ENCODE results near the gene ATP13A2. TPM values are rescaled to one million over a fixed set of nuclear protein-coding genes. Genes with fewer than 3 reads are reported as not detected.

Gene ATP13A2
- total RNA-seq, 2 experiments from 2014 or later, result 49.2 to 52.9 TPM

GRCh38 chr1:17023102-17023501 lies 11.4 kb upstream of the ATP13A2 start:
- peaks cover 39% of the 10 kb centered on the region for H3K36me3 Mint-ChIP-seq
- no peak overlapping the region for H3K27ac Mint-ChIP-seq
- DNase-seq (no peak), ATAC-seq (no peak)
- H3K4me1 Mint-ChIP-seq, result peaks cover 22% of the 10 kb centered on the region
- no peaks in the 10 kb centered on the region for H3K27me3 Mint-ChIP-seq
- no peaks in the 10 kb centered on the region for H3K9me3 Mint-ChIP-seq (ENCODE audit: low read depth)
- no peak overlapping the region for H3K4me3 Mint-ChIP-seq
- CTCF ChIA-PET, result no interaction called here

GRCh38 chr1:17021896-17022295 lies 10.2 kb upstream of the ATP13A2 start:
- peaks cover 32% of the 10 kb centered on the region for H3K36me3 Mint-ChIP-seq
- CTCF ChIA-PET, result interaction anchor here (1.3 kb wide), 1 partner anchor 70 kb away, joined by 3 read pairs; no protein-coding TSS in a partner anchor

GRCh38 chr1:17020502-17020901 lies 8.8 kb upstream of the ATP13A2 start:
- peaks cover 23% of the 10 kb centered on the region for H3K4me1 Mint-ChIP-seq
- no peak overlapping the region for H3K4me3 Mint-ChIP-seq
- no peaks in the 10 kb centered on the region for H3K9me3 Mint-ChIP-seq (ENCODE audit: low read depth)
- no peak overlapping the region for H3K27ac Mint-ChIP-seq
- ATAC-seq, result no peak
- peaks cover 31% of the 10 kb centered on the region for H3K36me3 Mint-ChIP-seq
- no peaks in the 10 kb centered on the region for H3K27me3 Mint-ChIP-seq
- CTCF ChIA-PET, result no interaction called here
- no peak for DNase-seq

More at GRCh38 chr1:17021896-17022295, 10.2 kb upstream of the ATP13A2 start:
- Mint-ChIP-seq H3K4me1 (peaks cover 23% of the 10 kb centered on the region), H3K27me3 (no peaks in the 10 kb centered on the region), H3K9me3 (ENCODE audit: low read depth) (no peaks in the 10 kb centered on the region), H3K4me3 (no peak overlapping the region), H3K27ac (no peak overlapping the region)
- no peak for DNase-seq
- ATAC-seq, result no peak

- Mint-ChIP-seq H3K27me3 (no peaks in the 10 kb centered on the region), H3K9me3 (ENCODE audit: low read depth) (no peaks in the 10 kb centered on the region), H3K36me3 (peaks cover 28% of the 10 kb centered on the region), H3K27ac (peak overlapping the region; percentile 61), H3K4me3 (no peak overlapping the region), H3K4me1 (peaks cover 24% of the 10 kb centered on the region)
- CTCF ChIA-PET, result interaction anchor here (0.8 to 1.4 kb wide), 5 partner anchors 11 to 67 kb away, joined by 3 to 5 read pairs (median 3); no protein-coding TSS in a partner anchor
- DNase-seq (no peak), ATAC-seq (peak; percentile 36)
These were observed 7.1 kb upstream of the ATP13A2 start for GRCh38 chr1:17018849-17019248.

GRCh38 chr1:17017435-17017834 lies 5.7 kb upstream of the ATP13A2 start:
- no peaks in the 10 kb centered on the region for H3K27me3 Mint-ChIP-seq
- CTCF ChIA-PET, result interaction anchor here (1.3 kb wide), 1 partner anchor 66 kb away, joined by 5 read pairs; no protein-coding TSS in a partner anchor
- H3K27ac Mint-ChIP-seq, result no peak overlapping the region
- ATAC-seq, result no peak
- peaks cover 24% of the 10 kb centered on the region for H3K36me3 Mint-ChIP-seq
- peaks cover 34% of the 10 kb centered on the region for H3K4me1 Mint-ChIP-seq
- no peak overlapping the region for H3K4me3 Mint-ChIP-seq
- no peaks in the 10 kb centered on the region for H3K9me3 Mint-ChIP-seq (ENCODE audit: low read depth)
- DNase-seq, result no peak

- Mint-ChIP-seq H3K4me3 (no peak overlapping the region), H3K27me3 (no peaks in the 10 kb centered on the region), H3K9me3 (ENCODE audit: low read depth) (no peaks in the 10 kb centered on the region), H3K36me3 (peaks cover 24% of the 10 kb centered on the region), H3K27ac (no peak overlapping the region), H3K4me1 (peaks cover 35% of the 10 kb centered on the region)
- DNase-seq (no peak), ATAC-seq (no peak)
- CTCF ChIA-PET, result interaction anchor here (0.6 kb wide), 1 partner anchor 1772 kb away, joined by 3 read pairs; no protein-coding TSS in a partner anchor
These were observed 4.6 kb upstream of the ATP13A2 start for GRCh38 chr1:17016317-17016661.

GRCh38 chr1:17014671-17015567 lies 3.2 kb upstream of the ATP13A2 start:
- no peak for ATAC-seq
- DNase-seq, result no peak

GRCh38 chr1:17013491-17014320 lies 2.0 kb upstream of the ATP13A2 start:
- ATAC-seq (no peak), DNase-seq (no peak)
- H3K9me3 Mint-ChIP-seq (ENCODE audit: low read depth), result no peaks in the 10 kb centered on the region
- peaks cover 6% of the 10 kb centered on the region for H3K36me3 Mint-ChIP-seq
- CTCF ChIA-PET, result interaction anchor here (1.3 to 1.5 kb wide), 2 partner anchors 32 to 62 kb away, joined by 4 read pairs; no protein-coding TSS in a partner anchor
- no peak overlapping the region for H3K27ac Mint-ChIP-seq
- no peak overlapping the region for H3K4me3 Mint-ChIP-seq
- peaks cover 42% of the 10 kb centered on the region for H3K4me1 Mint-ChIP-seq
- H3K27me3 Mint-ChIP-seq, result no peaks in the 10 kb centered on the region

More at GRCh38 chr1:17014671-17015567, 3.2 kb upstream of the ATP13A2 start:
- Mint-ChIP-seq H3K4me3 (no peak overlapping the region), H3K4me1 (peaks cover 47% of the 10 kb centered on the region), H3K9me3 (ENCODE audit: low read depth) (no peaks in the 10 kb centered on the region), H3K27me3 (no peaks in the 10 kb centered on the region), H3K36me3 (peaks cover 17% of the 10 kb centered on the region), H3K27ac (no peak overlapping the region)
- CTCF ChIA-PET, result no interaction called here

GRCh38 chr1:17012775-17013490 lies 1.2 kb upstream of the ATP13A2 start:
- no peak overlapping the region for H3K4me3 Mint-ChIP-seq
- no peak for ATAC-seq
- DNase-seq, result no peak
- peaks cover 2% of the 10 kb centered on the region for H3K36me3 Mint-ChIP-seq
- CTCF ChIA-PET, result interaction anchor here (1.3 to 1.5 kb wide), 2 partner anchors 33 to 61 kb away, joined by 4 read pairs; no protein-coding TSS in a partner anchor
- no peaks in the 10 kb centered on the region for H3K27me3 Mint-ChIP-seq
- no peak overlapping the region for H3K27ac Mint-ChIP-seq
- no peaks in the 10 kb centered on the region for H3K9me3 Mint-ChIP-seq (ENCODE audit: low read depth)
- peaks cover 37% of the 10 kb centered on the region for H3K4me1 Mint-ChIP-seq

GRCh38 chr1:17011092-17011438 lies 663 bp downstream of the ATP13A2 start:
- Mint-ChIP-seq H3K27ac (peak overlapping the region; percentile 69), H3K36me3 (no peaks in the 10 kb centered on the region), H3K9me3 (ENCODE audit: low read depth) (no peaks in the 10 kb centered on the region), H3K27me3 (no peaks in the 10 kb centered on the region), H3K4me1 (peaks cover 37% of the 10 kb centered on the region), H3K4me3 (peak overlapping the region; percentile 80)
- CTCF ChIA-PET, result interaction anchor here (1.1 kb wide), 1 partner anchor 44 kb away, joined by 3 read pairs; no protein-coding TSS in a partner anchor
- DNase-seq, result no peak
- ATAC-seq, result no peak

GRCh38 chr1:17009706-17010105 lies 2.0 kb downstream of the ATP13A2 start:
- no peaks in the 10 kb centered on the region for H3K36me3 Mint-ChIP-seq
- H3K9me3 Mint-ChIP-seq (ENCODE audit: low read depth), result no peaks in the 10 kb centered on the region
- H3K4me1 Mint-ChIP-seq, result peaks cover 37% of the 10 kb centered on the region
- no peak overlapping the region for H3K4me3 Mint-ChIP-seq
- no peak for ATAC-seq
- no peak overlapping the region for H3K27ac Mint-ChIP-seq
- CTCF ChIA-PET, result interaction anchor here (0.8 to 1.1 kb wide), 5 partner anchors 35 to 66 kb away, joined by 3 read pairs; no protein-coding TSS in a partner anchor
- DNase-seq, result no peak
- no peaks in the 10 kb centered on the region for H3K27me3 Mint-ChIP-seq

GRCh38 chr1:17008208-17008855 lies 3.4 kb downstream of the ATP13A2 start:
- Mint-ChIP-seq H3K27ac (no peak overlapping the region), H3K4me3 (no peak overlapping the region), H3K27me3 (no peaks in the 10 kb centered on the region), H3K4me1 (peaks cover 28% of the 10 kb centered on the region), H3K36me3 (peaks cover 2% of the 10 kb centered on the region), H3K9me3 (ENCODE audit: low read depth) (no peaks in the 10 kb centered on the region)
- DNase-seq (no peak), ATAC-seq (no peak)
- CTCF ChIA-PET, result interaction anchor here (0.9 kb wide), 1 partner anchor 11 kb away, joined by 3 read pairs; no protein-coding TSS in a partner anchor
